ENCODE results near the gene RIOX2.

DNA sequence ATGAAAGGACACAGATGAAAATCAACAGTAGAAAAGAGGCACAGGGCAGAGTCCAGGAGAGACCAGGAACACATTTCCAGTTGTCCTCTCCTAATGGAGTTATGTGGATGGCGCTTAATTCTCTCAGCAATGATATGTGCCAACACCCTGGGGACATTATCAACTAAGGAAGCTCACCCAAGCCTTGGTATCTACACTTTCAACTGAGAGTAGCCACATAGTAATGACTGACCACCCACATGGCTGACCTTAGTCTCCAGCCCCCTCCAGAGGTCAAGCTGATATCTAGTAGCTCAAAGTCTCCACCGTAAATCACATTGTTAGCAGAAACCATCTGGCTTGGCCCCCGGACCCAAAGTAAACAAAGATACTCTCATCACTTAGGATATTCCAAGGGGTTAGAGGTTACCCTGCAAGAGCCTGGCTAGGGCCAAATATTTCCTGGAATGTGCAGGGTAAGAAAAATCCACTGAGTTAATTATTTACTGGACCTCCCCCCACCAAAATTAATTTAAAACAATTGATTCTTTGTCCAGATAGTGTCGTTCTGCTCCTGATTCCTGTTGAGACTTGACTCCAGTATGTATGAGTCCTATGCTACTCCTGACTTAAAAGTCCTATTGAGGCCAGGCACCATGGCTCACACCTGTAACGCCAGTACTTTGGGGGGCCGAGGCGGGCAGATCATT lies 38.1 kb upstream of the RIOX2 start:
- TF ChIP-seq, protein P1, sequence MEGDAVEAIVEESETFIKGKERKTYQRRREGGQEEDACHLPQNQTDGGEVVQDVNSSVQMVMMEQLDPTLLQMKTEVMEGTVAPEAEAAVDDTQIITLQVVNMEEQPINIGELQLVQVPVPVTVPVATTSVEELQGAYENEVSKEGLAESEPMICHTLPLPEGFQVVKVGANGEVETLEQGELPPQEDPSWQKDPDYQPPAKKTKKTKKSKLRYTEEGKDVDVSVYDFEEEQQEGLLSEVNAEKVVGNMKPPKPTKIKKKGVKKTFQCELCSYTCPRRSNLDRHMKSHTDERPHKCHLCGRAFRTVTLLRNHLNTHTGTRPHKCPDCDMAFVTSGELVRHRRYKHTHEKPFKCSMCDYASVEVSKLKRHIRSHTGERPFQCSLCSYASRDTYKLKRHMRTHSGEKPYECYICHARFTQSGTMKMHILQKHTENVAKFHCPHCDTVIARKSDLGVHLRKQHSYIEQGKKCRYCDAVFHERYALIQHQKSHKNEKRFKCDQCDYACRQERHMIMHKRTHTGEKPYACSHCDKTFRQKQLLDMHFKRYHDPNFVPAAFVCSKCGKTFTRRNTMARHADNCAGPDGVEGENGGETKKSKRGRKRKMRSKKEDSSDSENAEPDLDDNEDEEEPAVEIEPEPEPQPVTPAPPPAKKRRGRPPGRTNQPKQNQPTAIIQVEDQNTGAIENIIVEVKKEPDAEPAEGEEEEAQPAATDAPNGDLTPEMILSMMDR (conservative IDR thresholded peaks at IDR 0.05; ENCODE audit: low read length) = no peak
- no peak for TF ChIP-seq EZH2phosphoT487 (IDR thresholded peaks at IDR 0.05; ENCODE audit: borderline replicate concordance, low read depth, low read length)

Measured in OCI-LY7 (cell line).